ENCODE data around the gene ADCY4.

The ADCY4 gene

DNA sequence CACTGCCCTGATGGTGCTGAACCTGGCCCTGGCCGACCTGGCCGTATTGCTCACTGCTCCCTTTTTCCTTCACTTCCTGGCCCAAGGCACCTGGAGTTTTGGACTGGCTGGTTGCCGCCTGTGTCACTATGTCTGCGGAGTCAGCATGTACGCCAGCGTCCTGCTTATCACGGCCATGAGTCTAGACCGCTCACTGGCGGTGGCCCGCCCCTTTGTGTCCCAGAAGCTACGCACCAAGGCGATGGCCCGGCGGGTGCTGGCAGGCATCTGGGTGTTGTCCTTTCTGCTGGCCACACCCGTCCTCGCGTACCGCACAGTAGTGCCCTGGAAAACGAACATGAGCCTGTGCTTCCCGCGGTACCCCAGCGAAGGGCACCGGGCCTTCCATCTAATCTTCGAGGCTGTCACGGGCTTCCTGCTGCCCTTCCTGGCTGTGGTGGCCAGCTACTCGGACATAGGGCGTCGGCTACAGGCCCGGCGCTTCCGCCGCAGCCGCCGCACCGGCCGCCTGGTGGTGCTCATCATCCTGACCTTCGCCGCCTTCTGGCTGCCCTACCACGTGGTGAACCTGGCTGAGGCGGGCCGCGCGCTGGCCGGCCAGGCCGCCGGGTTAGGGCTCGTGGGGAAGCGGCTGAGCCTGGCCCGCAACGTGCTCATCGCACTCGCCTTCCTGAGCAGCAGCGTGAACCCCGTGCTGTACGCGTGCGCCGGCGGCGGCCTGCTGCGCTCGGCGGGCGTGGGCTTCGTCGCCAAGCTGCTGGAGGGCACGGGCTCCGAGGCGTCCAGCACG lies 18.9 kb downstream of the ADCY4 start:
- DNase-seq (ENCODE audit: low read depth), result no peak

DNA sequence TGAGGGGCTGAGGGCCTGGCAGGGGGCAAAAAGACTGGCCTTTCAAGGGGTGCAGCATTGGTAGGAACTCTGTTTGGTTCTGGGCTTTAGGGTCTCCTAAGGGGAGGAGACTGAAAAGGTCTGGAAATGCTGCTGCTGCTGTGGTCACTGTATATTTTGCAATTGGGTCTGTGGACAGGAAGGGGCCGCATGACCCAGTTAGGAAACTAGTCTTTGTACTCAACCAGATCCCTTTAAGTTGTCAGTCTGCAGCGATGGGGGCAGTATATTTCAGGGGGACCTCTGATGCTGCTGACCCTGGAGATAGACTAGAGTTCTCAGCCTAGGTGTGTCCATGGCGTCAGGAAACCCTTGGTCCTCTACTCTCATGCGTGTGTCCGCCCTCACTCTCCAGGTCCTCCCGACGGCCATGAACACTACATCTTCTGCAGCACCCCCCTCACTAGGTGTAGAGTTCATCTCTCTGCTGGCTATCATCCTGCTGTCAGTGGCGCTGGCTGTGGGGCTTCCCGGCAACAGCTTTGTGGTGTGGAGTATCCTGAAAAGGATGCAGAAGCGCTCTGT lies 19.5 kb downstream of the ADCY4 start:
- DNase-seq (ENCODE audit: low read depth), result no peak

GRCh38 chr14:24314377-24315193 lies 20.3 kb downstream of the ADCY4 start:
- no peak for DNase-seq (ENCODE audit: low read depth)

DNA sequence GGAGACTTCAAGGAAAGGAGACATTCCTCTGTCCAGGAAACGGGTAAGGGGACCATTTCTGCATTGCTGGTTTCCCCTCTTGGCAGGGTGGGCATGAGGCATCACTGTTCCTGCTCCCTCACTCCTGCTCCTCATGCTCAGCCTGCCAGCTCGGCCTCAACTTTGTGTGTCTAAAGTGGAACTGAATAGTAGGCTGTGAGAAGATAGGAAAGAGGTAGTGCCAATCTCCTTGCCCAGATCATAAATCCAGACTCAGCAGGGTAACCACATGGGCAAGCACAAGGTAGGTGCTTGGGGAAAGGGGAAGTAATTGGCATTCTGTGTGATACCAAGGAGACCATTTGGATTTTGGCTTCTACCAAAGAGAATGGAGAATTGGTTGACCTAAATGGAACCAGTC lies 21.0 kb downstream of the ADCY4 start:
- DNase-seq (ENCODE audit: low read depth), result no peak

DNA sequence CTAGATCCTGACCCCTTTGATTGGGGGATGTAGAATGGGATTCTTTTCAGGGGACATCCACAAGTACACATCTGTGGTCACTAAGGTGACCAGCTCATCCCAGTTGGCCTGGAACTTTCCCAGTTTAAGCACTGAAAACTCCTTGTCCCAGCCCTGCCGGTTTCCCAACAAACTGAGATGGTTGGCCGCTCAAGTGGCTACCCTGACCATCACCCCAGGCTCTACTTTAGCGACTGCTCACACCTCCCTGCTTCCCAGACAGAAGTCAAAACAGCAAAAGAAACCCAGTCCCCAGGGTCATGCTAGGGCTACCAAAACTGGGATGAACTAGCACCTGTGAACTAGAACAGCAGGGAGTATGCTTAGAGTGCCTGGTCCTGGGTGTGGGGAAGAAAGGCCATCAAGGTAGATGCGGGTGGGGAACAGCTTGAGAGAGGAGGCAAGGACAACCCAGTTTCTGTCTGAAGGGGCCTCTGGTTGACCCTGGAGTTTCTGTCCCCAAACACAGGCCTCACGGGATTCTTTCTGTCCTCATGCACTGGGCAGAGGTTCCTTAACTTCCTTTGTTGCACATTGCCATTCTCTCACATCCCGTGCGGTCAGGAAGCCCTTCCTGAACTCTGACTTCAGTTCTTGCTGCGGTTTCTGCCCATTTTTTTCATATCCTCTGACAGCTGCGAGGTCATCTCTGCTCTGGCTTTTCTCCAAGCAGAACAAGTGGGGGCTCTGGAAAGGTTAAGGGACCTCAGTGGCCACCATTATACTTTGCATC lies 21.9 kb downstream of the ADCY4 start:
- peak; percentile 64 for DNase-seq (ENCODE audit: low read depth)

DNA sequence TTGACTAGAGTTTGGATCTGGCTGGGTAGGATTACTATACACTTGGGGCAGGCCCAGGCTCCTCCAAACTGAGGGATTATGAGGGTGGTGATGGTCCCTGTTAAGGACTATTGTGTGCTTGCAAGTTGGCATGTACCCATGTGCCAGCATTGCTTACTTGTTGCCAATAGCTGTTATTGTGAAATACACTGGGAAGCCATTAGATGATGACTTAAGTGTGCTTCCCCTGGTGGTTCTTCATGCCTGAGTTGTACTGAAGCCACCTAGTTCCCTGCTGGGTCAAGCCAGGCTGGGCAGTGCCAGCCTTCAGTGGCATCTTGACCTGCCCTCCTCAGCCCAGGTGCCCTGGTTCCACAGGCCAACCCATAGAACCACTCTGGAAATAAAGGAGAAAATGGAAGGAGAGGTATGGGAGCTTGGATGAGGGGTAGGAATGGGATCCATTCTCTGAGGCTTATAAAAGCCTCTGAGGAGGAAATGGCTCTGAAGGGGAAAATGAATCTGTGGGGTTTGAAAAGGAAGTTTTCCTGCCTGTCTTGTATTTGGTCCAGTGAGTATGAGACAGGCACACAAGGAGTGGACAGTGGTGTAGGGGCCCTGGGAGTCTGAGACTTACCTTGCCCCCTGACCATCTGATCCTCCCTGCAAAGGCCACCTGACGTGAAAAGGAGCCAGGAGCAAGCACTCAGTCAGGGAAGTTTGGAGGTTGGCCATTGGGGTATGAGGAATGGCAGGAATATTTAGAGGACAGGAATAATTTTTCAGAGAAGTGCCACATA lies 22.8 kb downstream of the ADCY4 start:
- DNase-seq (ENCODE audit: low read depth), result no peak

- peak; percentile 77 for DNase-seq (ENCODE audit: low read depth)
Measured at GRCh38 chr14:24310646-24311604, 23.9 kb downstream of the ADCY4 start, which contains the start of gene LTB4R. LTB4R (plus strand) TSS chr14:24311502; CDS start chr14:24315652, 4,150 bp downstream.

GRCh38 chr14:24310265-24310645 lies 24.6 kb downstream of the ADCY4 start:
- DNase-seq (ENCODE audit: low read depth), result no peak

GRCh38 chr14:24309538-24310264 lies 25.2 kb downstream of the ADCY4 start, which contains the start of gene LTB4R2:
LTB4R2 (plus strand) TSS chr14:24310140; CDS start chr14:24310665, 525 bp downstream.
- no peak for DNase-seq (ENCODE audit: low read depth)

- DNase-seq (ENCODE audit: low read depth), result no peak
Measured at GRCh38 chr14:24308342-24309124, 26.3 kb downstream of the ADCY4 start.

DNA sequence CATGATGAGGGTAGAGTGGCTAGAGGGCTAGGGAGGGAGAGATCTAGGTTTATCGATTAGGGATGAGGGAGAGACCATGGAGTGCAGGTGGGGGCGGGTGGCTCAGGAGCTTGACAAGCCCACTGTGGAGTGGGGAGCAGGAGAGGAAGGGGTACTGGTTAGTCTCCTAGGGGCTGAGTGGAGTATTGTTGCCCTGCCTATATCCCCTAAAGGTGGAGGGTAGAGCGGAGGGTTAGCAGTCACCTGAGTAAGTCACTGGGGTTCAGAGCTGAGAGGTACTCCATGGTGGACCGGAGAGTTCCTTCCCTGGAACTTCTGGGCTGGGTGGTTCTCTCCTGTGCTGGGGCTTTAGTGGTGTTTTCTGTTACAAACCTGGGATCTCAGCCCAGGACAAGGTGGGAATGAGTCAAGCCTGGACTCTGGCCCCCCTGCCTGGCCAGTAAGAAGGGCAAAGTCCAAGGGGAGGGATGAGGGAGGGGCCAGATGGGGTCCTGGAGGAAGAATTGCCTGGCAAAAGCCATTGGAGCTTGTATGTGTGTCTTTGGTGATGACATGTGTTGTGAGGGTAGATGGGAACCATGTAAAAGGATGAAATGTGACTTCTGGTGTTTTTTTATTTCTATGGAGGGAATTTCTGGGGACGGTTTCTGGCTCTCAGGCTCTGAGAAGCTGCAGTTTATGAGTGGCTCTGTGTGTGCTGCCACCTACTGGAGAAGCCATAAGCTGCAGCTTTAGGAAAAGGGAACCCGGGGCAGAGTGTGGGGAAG lies 27.1 kb downstream of the ADCY4 start, which contains the start of gene CIDEB:
CIDEB (minus strand) TSS at position 403 of the 767 bp plus-strand sequence; CDS start at position 284, 119 bp downstream.
- peak; percentile 67 for DNase-seq (ENCODE audit: low read depth)

DNA sequence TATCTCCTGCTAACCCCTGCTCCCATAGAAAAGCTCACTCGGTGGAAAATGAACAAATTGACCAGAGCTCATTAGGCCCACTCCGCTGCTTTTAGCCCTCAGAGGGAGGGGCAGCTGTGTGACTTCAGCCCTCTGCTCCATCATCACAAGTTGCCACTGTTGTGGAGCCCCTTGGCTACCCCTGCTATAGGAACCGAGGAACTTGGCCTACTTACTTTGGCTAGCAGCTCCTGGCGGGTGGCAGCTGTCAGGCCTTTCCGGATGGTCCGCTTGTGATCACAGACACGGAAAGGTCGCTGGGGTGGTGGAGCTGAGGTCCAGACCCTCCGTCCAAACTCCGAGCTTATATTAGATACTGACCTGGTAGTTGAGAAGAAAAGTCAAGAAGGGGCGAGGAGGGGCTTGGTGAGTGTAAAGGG lies 27.7 kb downstream of the ADCY4 start:
- no peak for DNase-seq (ENCODE audit: low read depth)

- DNase-seq (ENCODE audit: low read depth), result no peak
Measured at GRCh38 chr14:24304019-24304387, 30.9 kb downstream of the ADCY4 start.

GRCh38 chr14:24300326-24300980 lies 34.4 kb downstream of the ADCY4 start:
- no peak for DNase-seq (ENCODE audit: low read depth)

DNA sequence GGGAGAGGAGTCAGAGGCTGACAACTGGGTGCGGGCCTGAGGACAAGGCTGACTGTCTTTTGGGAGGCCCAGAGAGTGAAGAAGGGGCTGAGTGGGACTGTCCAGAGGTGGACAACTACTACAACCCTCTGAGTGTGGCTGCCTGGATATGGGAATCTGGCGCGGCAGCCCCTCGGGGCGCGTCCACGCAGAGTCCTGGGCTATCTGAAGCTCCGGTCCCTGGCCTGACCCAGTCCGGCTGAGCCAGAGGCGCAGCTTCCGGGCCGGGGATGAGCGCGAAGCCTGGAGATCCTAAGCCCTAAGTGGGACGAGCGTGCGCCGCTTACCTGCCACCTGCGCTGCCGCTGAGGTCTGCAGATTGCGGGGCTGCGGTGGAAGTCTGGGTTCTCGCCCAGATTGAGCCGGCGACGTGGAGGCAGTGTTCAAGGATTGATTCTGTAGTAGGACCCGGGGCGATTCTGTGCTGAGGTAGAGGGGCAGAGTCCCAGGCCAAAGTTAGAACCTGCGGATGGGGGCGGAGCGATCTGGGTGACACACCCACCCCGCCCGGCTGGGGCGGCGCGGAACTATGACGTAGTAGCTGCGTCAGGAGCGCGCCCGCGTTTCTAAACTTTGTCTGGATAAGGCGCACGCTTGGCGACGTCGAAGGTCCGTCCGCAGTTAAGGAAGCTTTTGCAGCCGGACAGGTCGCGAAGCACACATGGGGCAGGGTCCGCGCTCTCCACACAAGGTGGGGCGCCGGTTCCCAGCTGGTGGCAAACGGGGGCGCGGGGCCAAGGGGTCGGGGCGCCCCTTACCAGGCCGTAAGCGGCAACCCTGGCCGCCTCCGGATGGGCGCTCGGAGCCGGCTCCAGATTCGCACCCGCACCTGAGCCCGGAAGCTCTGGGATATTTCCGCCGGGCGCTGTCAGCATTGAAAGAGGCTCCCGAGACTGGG lies 35.3 kb downstream of the ADCY4 start, which contains the start of the genes DHRS1 and NOP9:
DHRS1 (minus strand) TSS at position 526 of the 937 bp plus-strand sequence. CDS start 674 bp downstream, outside the sequence.
NOP9 (plus strand) TSS at position 596 of the 937 bp plus-strand sequence; CDS start at position 701, 105 bp downstream.
- peak; percentile 92 for DNase-seq (ENCODE audit: low read depth)

DNA sequence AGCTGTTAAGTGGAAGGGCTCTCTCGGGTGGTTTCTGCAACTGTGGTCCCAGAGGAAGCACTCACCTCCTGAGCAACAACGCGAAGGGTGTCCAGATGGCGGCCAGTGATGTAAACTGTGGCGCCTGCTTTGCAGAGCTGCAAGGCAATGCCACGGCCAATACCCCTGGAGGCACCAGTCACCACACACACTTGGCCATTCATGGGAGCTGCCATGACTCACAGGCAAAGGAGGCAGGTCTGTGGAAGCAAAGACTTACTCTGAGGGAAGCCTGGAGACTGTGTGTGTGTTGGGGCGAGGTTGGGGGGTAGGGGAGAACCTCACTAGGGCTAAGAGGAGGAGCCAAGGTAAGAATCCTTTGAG lies 36.0 kb downstream of the ADCY4 start:
- peak; percentile 95 for DNase-seq (ENCODE audit: low read depth)
